Measurements from ENCODE around the gene LDHD.
"Not testable (repeated sequence)": the region's sequence is repeated elsewhere in the genome, so short reads cannot be mapped to it uniquely, and the experiment has no call there.

Gene LDHD

DNA sequence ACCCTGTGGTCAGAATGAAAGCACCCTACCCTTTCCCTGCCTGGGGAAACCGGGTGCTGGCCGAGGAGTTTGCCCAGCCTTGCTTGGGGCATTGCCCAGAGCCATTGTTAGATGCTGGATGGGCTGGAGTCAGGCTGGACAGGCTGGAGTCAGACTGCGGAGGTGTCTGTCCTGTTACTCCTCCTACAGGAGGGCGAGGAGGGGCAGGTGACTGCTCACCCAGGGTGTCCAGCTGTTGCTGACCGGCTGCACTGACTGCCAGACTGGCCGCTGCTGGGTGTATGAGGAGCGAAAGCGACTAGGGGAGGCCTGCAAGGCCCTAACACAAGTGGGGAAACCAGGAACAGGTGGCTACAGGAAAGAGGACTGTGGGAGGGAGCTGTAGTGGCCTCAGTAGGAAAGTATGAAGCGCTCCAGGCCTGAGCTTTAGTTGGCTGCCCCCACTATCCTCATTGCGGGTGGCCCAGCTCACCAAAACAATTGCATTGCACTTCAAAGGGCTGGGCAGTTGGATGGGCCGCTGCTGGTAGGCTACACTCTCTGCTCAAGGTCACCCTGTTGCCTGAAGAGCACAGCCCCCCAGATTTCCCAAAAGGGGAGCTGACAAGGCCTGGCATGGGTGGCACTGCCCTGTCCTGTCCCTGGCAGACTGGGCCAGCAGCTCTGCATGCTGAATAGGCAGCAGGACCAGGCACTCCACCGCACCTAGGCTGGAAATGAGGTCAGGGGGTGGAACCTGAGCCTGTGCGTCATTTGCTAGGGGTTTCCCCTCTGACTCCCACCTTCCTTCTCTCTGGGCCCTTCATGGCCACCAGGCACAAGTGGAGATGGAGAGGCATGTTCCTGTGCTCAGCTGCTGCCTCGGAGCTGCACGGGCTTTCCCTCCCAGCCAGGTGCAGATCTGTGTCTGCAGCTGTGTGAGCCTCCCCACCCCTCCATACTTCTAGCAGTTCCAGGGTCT lies 18.4 kb downstream of the LDHD start:
- peak; percentile 53 for DNase-seq

DNA sequence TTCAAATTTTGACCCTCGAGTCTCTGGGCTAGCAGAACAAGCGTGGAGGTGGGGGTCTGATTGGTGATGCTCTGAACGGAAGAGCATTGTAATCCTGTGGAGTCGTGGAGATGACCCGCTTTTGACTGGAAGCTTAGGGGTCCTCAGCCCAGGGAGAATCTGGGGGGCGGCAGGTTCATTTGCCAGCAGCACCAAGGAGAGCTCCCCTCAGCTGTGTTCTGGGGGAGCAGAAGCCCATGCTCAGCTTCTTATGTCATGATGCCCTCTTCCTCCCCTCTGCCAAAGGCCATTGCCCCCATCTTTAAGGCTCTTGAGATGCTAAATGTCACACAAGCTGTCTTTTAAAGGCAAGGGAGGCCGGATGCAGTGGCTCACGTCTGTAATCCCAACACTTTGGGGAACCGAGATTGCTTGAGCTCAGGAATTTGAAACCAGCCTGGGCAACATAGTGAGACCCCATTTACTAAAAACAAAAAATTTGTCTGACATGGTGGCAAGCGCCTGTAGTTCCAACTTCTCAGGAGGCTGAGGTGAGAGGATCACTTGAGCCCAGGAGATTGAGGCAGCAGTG lies 19.3 kb downstream of the LDHD start:
- no peak for DNase-seq

DNA sequence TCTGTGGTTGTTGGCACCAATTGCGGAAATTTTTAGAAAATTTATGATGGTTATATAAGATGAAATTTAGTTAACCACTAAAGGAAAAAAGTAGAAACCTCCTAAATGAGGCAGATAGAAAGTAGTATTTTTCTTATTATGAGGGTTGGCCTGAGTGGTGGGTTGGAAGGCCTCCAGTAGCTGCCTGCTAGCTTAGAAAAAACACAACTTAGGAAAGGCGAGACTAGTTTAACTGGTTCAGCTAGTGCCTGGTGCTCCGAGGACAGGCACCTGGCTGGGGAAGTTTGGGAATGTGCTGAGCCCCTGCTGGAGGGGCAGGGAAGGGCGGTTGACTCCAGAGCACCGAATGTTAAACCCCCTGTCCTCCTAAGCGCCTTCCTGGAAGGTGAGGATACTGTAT lies 19.9 kb downstream of the LDHD start:
- no peak for DNase-seq

DNA sequence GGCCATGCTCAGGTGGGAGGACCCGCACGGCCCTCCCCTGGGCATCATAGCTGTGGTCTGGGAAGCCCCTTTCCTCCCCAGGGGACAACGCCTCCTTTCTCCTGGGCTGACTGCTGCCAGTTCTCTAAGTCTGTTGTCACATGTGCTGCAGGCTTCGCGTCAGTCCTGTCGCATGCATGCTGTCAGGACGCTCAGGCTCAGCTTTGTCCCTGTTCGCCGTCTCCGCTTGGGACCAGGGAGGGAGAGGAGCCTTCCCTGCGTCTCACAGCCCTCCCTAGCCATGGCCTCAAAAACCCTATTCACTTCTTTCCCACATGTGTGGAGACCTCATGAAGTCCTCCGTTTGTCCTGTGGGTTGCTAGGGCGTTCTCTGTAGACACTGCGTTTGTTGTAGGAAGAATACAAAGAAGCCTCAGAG lies 21.4 kb downstream of the LDHD start:
- no peak for DNase-seq

DNA sequence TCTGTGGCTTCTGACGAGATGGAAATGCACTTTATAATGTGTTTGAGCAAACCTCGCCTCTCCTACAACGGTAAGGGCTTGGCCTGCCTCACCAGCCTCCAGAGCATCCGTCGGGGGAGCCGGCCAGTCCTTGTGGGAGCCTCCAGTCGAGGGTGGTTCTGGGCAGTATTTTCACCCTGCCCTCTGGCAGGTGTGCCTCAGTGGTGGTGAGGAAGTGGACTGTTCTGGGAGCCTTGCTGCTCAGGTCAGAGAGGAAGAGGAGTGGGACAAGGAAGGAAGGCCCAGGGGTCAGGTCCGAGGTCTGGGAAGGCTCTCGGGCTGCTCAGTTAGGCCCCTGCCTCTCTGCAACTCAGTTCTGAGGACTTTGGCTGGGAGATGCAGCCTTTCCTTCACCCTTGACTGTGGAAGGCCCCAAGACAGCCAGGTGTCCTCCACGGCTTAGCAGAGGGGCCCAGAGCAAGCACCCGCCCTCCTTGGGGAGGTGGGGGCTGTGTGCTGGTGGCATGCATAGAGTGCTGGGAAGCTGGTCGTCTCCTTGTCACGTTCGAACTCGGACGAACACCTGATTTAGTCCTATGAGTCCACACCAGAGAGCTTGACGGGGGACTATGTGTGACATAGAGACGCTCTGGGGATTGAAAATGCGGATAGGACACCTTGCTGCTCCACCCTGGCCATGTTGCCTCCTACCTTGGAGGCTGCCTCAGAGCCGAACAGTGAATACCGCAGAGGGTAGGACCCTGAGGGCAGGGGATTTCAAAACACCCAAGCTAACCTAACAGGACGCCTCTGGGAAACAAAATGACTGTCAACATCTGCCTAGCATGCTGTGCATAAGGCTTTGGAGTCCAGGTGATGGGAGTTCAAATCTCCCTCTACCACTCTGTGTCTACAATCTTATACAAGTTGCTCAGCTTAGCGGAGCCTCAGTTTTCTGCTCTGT lies 22.7 kb downstream of the LDHD start:
- DNase-seq, result no peak

DNA sequence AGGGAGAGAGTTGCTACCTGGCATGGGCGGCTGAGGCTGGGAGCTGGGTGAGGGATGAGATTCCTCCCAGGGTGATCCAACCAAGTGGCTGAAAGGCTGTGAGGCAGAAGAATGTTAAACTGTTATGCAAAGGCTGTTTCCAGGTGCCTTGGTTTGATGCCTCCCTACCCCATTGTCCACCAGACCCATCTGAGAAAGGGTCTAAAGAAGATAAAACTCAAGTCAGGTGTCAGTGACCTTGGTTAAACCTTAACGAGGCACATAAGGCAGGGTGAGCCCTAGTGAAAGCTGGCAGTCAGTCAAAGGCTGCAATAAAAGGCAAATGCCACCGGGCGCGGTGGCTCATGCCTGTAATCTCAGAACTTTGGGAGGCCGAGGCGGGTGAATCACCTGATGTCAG lies 23.8 kb downstream of the LDHD start:
- no peak for DNase-seq

DNA sequence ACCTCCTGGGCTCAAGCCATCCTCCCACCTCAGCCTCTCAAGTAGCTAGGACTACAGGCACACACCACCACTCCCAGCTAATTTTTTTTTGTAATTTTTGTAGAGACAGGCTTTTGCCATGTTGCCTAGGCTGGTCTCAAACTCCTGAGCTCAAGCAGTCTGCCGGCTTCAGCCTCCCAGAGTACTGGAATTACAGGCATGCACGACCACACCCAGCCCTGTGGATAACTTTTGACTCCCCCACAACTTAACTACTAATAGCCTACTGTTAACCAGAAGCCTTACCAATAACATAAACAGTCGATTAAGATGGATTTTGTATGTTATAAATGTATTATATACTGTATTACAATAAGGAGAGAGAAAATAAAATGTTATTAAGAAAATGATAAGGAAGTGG lies 25.0 kb downstream of the LDHD start:
- DNase-seq, result not testable (repeated sequence)

DNA sequence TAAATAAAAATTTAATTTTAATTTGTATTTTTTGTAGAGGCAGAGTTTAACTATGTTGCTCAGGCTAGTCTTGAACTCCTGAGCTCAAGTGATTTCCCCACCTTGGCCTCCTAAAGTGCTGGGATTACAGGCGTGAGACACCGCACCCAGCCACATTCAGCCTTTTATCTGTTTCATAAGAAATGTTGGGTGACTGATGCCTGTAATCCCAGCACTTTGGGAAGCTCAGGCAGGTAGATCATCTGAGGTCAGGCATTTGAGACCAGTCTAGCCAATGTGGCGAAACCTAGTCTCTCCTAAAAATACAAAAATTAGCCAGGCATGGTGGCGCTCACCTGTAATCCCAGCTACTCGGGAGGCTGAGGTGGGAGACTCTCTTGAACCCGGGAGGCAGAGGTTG lies 25.7 kb downstream of the LDHD start:
- not testable (repeated sequence) for DNase-seq

DNA sequence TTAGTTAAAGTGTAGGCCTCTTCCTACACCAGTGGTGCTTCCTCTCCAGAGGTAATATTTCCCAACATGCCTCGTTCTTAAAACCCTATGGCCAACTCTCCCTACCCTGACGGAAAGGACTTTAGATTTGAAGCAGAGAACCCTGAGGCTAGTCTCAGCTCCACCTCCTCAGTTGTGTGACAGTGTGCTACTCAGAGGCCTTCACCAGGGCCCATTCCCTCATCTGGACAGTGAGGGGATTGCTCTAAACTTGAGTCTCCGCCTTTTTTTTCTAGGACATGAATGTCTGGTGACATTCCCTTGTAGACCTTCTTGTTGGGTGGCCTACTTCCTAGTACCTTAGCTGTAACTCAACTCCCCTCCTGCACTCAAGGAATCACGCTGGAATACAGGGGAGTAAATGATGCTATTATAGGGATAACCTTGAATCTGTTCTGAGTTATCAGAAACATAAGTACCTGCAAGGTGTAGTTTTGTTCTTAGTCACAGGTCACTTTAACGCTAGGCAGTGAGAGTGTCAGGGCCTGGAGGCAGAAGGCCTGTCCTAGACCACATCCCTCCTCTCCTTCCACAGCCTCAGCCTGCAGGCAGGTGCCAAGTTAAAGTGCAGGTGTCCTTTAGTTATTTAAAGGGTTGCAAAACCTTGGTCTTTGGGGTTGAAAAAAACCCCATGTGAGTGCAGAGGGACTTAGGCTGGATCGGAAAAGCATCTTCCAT lies 26.9 kb downstream of the LDHD start:
- no peak for DNase-seq

DNA sequence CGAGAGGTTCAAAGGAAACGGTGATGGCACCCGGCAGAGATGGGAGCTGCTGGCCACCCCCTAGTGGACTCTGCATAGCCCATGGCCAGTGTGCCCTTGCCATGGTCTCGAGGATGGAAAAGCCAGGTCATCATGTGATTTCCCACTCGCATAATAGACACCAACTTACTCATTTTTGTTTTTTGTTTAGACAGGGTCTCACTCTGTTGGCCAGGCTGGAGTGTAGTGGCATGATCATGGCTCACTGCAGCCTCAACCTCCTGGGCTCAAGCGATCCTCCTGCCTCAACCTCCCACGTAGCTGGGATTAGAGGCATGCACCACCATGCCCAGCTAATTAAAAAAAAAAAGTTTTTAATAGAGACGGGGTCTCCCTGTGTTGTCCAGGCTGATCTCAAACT lies 27.6 kb downstream of the LDHD start:
- no peak for DNase-seq

DNA sequence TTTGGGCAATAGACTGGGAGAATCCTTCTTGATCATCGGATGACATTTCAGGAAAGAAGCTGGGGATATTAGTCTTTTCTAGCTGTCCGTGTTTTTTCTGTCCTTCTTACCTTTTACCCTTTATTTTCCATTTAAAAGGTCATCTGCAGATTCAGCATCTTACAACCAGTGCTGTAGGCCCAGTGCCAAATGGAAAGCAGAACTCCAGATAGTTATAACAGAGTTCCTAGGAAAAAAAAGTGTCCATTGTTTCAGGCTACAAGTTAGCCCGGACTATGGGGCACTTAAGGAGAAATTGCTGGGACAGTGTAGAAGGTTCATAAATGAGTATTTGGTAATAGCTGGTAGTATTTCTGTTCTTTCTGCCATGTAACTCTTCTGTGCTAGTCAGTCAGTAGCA lies 28.4 kb downstream of the LDHD start:
- no peak for DNase-seq

DNA sequence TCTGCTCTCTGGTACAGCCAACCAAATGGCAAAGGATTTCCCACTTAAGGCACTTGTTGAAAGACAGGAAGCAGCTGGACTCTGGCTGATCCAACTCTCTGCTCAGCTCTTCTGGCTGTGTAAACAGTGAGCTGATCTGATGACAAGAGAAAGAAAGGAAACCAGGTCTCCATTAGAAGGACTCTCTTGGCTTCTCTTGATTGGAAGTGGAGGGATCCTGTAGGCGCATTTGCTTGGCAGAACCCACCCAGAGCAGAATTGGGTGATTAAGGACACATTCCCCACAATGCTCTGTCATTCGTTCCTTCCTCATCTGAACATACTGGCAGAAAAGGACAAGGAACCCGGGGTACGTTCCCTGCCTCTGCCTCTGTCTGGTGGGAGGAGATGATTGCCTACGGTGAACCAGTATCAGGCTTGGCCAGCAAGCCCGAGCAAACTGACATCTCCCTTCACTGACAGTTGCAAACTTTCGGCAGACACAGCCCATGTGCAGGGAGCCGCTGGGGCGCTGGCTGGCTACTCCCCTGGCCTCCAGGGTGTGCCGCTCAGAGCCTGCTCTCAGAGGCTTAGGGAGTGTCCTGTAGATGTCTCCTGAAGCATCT lies 29.1 kb downstream of the LDHD start:
- DNase-seq, result peak; percentile 98

DNA sequence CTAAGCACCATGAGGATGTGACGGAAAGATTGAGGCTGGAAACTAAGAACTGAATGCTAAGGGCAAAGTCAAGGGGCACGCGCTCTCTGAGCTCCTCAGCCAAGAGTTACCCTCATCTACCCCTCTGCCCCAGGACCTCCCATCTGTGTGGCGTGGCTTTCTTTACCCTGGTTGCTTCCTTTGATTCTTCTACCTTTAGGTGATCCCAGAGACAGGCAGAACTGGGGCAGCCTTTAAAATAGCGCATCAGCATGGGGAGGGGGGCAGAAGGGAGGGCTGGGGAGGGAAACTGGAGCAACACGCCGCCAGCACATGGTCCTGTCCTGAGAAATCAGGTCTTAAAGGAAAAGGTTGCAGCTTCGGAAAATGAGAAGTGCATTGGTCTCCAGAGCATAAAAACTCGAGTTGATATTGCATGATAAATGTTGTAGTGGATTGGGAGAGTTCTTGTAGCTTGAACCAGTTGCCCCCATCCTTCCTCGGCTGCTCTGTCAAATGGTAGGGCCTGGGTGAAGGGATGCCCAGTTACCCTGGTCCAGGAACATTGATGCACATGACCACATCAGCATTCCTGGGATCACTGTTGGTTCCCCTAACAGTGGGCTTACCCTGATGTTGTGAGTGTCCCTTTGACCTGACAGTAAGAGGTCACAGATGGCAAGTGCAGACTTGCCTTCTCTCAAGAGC lies 29.7 kb downstream of the LDHD start:
- DNase-seq, result no peak

DNA sequence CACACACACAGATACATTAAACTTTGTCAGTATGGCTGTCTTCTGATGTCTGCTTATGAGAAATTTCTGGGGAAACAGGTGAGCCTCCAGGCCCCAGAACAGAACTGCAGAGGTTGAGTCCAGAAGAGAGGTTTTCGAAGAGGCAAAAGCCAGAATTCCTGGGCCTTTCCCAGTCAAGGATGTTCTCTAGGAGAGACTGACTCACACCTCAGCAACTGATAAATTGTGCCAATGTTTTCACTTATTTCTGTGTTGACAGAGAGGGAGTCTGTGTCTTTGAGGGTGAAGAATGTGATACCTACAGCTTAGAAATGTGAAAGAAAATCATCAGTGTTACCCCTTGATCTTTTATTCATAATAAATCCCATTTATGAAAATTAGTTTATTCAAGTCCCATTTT lies 30.3 kb downstream of the LDHD start:
- DNase-seq, result no peak

DNA sequence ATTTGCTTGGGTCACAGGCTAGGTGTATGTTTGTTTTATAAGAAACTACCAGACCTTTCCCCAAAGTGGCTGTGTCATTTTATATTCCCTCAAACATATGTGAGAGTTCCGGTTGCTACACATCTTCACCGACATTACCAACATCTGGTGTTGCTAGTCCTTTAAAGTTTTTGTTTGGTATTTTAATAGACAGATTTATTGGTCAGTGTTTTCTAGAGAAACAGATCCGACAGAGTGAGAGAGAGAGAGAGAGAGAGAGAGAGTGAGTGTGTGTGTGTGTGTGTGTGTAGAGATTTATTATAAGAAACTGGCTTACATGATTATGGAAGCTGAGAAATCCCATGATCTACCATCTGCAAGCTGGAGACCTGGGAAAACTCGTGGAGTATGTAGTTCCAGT lies 31.0 kb downstream of the LDHD start:
- DNase-seq, result no peak

DNA sequence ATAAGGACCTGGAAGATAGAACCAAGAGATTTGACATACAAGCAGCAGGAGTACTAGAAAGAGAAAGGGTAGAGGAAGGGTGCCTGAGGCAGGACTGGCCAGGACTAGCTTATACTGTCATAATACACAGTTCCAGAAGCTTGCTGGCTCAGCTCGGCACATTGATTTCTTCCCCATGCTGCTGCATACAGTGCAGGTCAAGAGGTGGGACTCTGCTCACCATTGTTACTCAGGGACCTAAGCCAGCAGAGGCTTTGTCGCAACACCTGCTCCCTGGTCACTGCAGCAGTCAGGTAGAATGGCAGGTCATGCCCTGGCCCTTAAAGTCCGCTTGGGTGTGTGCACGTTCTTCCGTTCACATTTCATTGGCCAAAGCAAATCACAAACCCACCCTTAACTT lies 32.8 kb downstream of the LDHD start:
- DNase-seq, result no peak

DNA sequence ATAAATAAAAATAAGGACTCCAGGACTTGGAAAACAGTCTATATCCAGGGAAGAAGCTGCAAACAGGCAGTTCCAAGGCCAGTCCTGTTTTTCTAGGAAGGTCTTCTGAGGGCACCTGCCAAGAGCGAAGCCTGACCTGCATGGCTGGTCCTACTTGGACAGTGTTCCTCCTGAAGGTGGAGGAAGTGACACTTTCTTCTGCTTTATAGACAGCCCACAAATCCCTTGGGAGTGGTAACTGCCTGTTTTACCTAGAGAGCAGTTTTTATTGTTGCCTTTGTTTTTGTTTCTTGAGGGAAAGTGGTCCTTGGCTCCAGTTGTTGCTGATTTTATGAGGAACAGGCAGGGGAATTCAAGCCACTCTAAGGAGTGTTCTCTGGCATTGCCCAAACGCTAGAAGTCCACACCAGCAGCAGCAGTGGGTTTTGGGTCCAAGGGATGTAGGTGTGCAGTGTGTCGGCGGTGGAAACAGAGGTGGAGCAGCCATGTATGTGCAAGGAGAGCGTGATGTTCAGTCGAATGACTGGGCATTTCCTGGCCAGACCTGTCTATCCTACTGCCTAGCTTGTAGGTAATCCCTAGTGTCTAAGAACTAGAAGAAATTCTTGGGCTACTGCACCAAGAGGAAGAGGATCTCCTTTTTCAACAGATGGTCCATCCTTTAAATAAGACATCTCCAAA lies 35.3 kb downstream of the LDHD start:
- no peak for DNase-seq

DNA sequence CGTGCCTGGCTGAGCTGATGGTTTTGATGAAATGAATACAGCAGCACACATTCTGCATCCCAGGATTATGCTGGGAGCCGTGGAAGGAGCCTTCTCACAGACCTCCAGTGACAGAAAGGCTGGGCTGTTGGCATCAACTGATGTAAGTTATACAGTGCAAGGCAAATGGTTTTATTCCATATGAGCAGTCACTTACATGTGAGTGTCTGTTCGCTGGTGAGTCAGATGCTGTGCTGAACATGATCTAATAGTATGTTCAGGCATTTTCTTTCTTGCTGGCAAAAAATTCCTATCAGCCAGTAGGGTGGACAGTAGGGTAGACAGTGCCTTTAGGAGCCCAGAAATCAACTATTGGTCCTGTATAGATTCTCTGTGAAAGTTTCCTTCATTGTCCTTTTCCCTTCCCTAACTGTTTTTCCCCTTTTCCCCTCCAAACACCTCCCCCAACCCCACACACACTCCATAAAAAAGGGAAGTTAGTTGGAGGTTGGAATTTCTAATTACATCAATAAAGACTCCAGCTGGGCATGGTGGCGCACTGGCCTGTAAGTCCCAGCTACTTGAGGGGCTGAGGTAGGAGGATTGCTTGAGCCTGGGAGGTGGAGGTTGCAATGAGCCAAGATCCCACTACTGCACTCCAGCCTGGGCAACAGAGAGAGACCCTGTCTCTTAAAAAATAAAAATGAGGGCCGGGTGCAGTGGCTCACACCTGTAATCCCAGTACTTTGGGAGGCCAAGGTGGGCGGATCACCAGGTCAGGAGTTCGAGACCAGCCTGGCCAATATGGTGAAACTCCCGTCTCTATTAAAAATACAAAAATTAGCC lies 36.2 kb downstream of the LDHD start:
- no peak for DNase-seq

DNA sequence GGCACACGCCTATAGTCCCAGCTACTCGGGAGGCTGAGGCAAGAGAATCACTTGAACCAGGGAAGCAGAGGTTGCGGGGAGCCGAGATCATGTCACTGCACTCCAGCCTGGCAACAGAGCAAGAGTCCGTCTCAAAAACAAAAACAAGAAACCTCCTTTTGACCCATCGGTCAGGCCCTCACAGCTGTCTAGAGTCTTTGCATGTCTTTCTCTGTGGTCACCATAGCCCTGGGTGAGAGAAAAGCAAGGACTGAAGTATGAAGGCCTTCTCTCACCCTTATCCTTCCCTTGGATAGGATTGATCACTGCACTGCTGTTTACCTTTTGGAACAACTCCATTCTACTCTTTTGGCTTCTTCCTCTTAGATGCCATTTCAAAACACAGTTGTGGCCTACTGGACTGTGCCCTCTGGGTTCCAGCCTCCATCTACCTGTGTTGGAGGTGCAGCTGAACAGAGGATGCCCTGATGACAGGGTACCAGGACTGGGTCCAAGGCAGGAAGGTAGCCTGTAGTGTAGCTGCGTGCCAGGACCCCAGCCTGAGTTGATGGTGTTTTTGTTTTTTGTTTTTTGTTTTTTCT lies 37.1 kb downstream of the LDHD start:
- DNase-seq, result no peak

DNA sequence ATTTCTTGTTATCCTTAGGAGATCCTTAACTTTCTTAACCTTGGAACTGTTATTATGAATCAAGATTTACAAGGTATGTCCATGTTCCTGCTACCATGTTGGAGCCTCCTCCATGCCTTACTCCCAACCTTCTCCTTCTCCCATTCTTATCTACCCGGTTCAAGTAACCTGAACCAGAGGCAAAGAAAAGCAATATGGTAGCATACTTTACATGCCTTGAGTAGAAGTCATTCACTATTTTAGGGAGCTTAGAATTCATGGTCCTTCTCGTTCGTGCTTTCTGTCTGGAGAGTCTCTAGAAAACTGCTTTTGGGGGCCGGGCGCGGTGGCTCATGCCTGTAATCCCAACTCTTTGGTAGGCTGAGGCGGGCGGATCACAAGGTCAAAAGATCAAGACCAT lies 37.7 kb downstream of the LDHD start:
- DNase-seq, result no peak

Measured in SHP77 treated with DMSO at 0.1 percent for 48 hours (cell line).